ENCODE results near the gene SNCAIP.
"Not testable (repeated sequence)": the region's sequence is repeated elsewhere in the genome, so short reads cannot be mapped to it uniquely, and the experiment has no call there.

- not testable (repeated sequence) for TF ChIP-seq EZH2phosphoT487 (conservative IDR thresholded peaks at IDR 0.05; ENCODE audit: low read length); CTCF (IDR thresholded peaks at IDR 0.05; ENCODE audit: insufficient read depth, low read length, poor library complexity, severe bottlenecking)
These were observed 41.3 kb downstream of the SNCAIP start for GRCh38 chr5:122353361-122353760.
